ENCODE results near the gene MCF2L.

- no peak for TF ChIP-seq EZH2phosphoT487 (IDR thresholded peaks at IDR 0.05; ENCODE audit: borderline replicate concordance, low read depth, low read length)
- TF ChIP-seq, protein P1, sequence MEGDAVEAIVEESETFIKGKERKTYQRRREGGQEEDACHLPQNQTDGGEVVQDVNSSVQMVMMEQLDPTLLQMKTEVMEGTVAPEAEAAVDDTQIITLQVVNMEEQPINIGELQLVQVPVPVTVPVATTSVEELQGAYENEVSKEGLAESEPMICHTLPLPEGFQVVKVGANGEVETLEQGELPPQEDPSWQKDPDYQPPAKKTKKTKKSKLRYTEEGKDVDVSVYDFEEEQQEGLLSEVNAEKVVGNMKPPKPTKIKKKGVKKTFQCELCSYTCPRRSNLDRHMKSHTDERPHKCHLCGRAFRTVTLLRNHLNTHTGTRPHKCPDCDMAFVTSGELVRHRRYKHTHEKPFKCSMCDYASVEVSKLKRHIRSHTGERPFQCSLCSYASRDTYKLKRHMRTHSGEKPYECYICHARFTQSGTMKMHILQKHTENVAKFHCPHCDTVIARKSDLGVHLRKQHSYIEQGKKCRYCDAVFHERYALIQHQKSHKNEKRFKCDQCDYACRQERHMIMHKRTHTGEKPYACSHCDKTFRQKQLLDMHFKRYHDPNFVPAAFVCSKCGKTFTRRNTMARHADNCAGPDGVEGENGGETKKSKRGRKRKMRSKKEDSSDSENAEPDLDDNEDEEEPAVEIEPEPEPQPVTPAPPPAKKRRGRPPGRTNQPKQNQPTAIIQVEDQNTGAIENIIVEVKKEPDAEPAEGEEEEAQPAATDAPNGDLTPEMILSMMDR (conservative IDR thresholded peaks at IDR 0.05; ENCODE audit: low read length): no peak
Observed at GRCh38 chr13:113082198-113083021, 113.4 kb downstream of the MCF2L start.

All from OCI-LY7 (cell line).